ENCODE data around the gene SEC61A1.

SEC61A1 gene

GRCh38 chr3:128050597-128050996, 1.6 kb upstream of the SEC61A1 start:
- H3K27me3 ChIP-seq (ENCODE audit: insufficient read depth, low read length, poor library complexity, severe bottlenecking), result peaks cover 5% of the 10 kb centered on the region

GRCh38 chr3:128051459-128051836, 789 bp upstream of the SEC61A1 start:
- Histone ChIP-seq H3K27me3 (ENCODE audit: insufficient read depth, low read length, poor library complexity, severe bottlenecking) (peaks cover 5% of the 10 kb centered on the region), H3K9ac (ENCODE audit: low read depth, low read length, poor library complexity, severe bottlenecking) (peak overlapping the region; percentile 82), H3K4me2 (ENCODE audit: low read depth, low read length, poor library complexity, severe bottlenecking) (peak overlapping the region; percentile 89), H3K4me3 (ENCODE audit: low read length, poor library complexity, severe bottlenecking) (peak overlapping the region; percentile 97), H4K20me1 (ENCODE audit: insufficient read depth, low read length, poor library complexity, severe bottlenecking) (peaks cover 40% of the 10 kb centered on the region), H2AFZ (ENCODE audit: low read length) (peak overlapping the region; percentile 98), H3K79me2 (ENCODE audit: insufficient read depth, low read length) (peaks cover 53% of the 10 kb centered on the region), H3K9me2 (replicated peaks; ENCODE audit: low read depth, low read length) (no peaks in the 10 kb centered on the region), H3K36me3 (ENCODE audit: insufficient read depth, low read length) (peaks cover 8% of the 10 kb centered on the region), H3K9me3 (ENCODE audit: insufficient read depth, low read depth, low read length) (no peaks in the 10 kb centered on the region), H3K4me1 (ENCODE audit: insufficient read depth, low read length, poor library complexity, severe bottlenecking) (peaks cover 45% of the 10 kb centered on the region), H3F3A (ENCODE audit: low read depth) (no peaks in the 10 kb centered on the region; the same call in 1 of the 2 replicates)
- no peak for TF ChIP-seq CTCF (conservative IDR thresholded peaks at IDR 0.05; ENCODE audit: low read length)
- no peak for TF ChIP-seq EZH2phosphoT487 (IDR thresholded peaks at IDR 0.05; ENCODE audit: borderline replicate concordance)

More at GRCh38 chr3:128050597-128050996, 1.6 kb upstream of the SEC61A1 start:
- Histone ChIP-seq H3K4me2 (ENCODE audit: low read depth, low read length, poor library complexity, severe bottlenecking) (no peak overlapping the region), H3K9me2 (replicated peaks; ENCODE audit: low read depth, low read length) (no peaks in the 10 kb centered on the region), H3F3A (ENCODE audit: low read depth) (no peaks in the 10 kb centered on the region; the same call in 1 of the 2 replicates), H4K20me1 (ENCODE audit: insufficient read depth, low read length, poor library complexity, severe bottlenecking) (peaks cover 32% of the 10 kb centered on the region), H3K9me3 (ENCODE audit: insufficient read depth, low read depth, low read length) (no peaks in the 10 kb centered on the region), H3K36me3 (ENCODE audit: insufficient read depth, low read length) (0 out of 2 replicates have a peak, but pooled peaks cover 2% of the 10 kb centered on the region), H3K4me1 (ENCODE audit: insufficient read depth, low read length, poor library complexity, severe bottlenecking) (peaks cover 37% of the 10 kb centered on the region), H2AFZ (ENCODE audit: low read length) (no peak overlapping the region), H3K4me3 (ENCODE audit: low read length, poor library complexity, severe bottlenecking) (no peak overlapping the region), H3K79me2 (ENCODE audit: insufficient read depth, low read length) (peaks cover 44% of the 10 kb centered on the region), H3K9ac (ENCODE audit: low read depth, low read length, poor library complexity, severe bottlenecking) (no peak overlapping the region)
- TF ChIP-seq CTCF (conservative IDR thresholded peaks at IDR 0.05; ENCODE audit: low read length) (no peak), EZH2phosphoT487 (IDR thresholded peaks at IDR 0.05; ENCODE audit: borderline replicate concordance) (no peak)

- Histone ChIP-seq H3K9me3 (ENCODE audit: insufficient read depth, low read depth, low read length) (no peaks in the 10 kb centered on the region), H3K4me2 (ENCODE audit: low read depth, low read length, poor library complexity, severe bottlenecking) (peak overlapping the region; percentile 100), H4K20me1 (ENCODE audit: insufficient read depth, low read length, poor library complexity, severe bottlenecking) (peaks cover 42% of the 10 kb centered on the region), H3K27me3 (ENCODE audit: insufficient read depth, low read length, poor library complexity, severe bottlenecking) (peaks cover 5% of the 10 kb centered on the region), H3K4me3 (ENCODE audit: low read length, poor library complexity, severe bottlenecking) (peak overlapping the region; percentile 97), H3K4me1 (ENCODE audit: insufficient read depth, low read length, poor library complexity, severe bottlenecking) (peaks cover 47% of the 10 kb centered on the region), H3K9ac (ENCODE audit: low read depth, low read length, poor library complexity, severe bottlenecking) (peak overlapping the region; percentile 100), H3K36me3 (ENCODE audit: insufficient read depth, low read length) (peaks cover 19% of the 10 kb centered on the region), H3K9me2 (replicated peaks; ENCODE audit: low read depth, low read length) (no peaks in the 10 kb centered on the region), H3K79me2 (ENCODE audit: insufficient read depth, low read length) (peaks cover 62% of the 10 kb centered on the region), H2AFZ (ENCODE audit: low read length) (peak overlapping the region; percentile 71; the same call in 1 of the 2 replicates), H3F3A (ENCODE audit: low read depth) (no peaks in the 10 kb centered on the region)
- TF ChIP-seq CTCF (conservative IDR thresholded peaks at IDR 0.05; ENCODE audit: low read length), result no peak
- TF ChIP-seq EZH2phosphoT487 (IDR thresholded peaks at IDR 0.05; ENCODE audit: borderline replicate concordance), result no peak
Observed at GRCh38 chr3:128052595-128053351, 536 bp downstream of the SEC61A1 start.

All from Loucy (cell line).